Middle frontal gyrus (tissue), 1 donor: ENCODE measurements around the gene FXYD4.

ENCODE experiments used
- DNase-seq: peaks from one replicate; pipeline ENCODE4 v3.0.0-alpha.2; 2015; ENCODE audit warnings: low spot score; ENCODE audit errors: extremely low spot score

Gene FXYD4

DNA sequence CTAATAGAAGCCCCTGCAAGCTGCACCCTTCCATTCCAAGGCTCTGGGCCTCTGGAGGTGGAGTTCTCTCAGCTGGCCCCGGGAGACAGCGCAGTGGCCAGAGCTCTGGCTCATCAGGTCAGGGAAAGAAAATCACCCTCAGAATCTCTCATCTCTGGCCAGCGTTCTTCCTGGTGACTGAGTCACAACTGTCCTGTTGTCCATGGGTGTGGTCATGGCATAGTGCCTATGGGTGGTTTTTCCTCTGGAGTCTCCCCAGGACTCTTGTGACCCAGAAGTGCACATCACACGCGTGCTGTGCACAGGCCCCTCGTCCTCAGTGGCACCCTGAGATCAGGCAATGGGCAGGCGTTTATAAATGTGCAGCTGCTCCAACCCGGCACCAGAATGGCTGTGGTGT is 27.4 kb upstream of the FXYD4 start:
- DNase-seq = no peak

DNA sequence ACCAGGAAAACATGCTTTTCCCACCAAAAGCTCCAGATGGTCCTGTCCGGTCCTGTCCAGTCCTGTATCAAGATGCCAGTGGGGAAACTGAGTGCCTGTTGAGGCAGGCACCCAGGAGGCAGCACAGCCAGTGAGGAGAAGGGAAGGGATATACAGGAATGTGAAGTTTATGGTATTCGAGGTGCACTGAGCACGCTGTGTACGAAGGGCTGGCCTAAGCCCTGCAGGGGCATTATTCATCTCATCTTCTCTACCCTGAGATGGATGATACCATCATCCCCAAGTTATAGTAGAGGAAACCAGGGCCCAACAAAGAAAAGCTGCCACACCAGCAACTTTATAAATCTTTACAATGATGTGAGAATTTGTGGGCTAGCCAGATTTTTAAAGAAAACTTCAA is 23.4 kb upstream of the FXYD4 start:
- DNase-seq = no peak

GRCh38 chr10:43348511-43349312 is 22.7 kb upstream of the FXYD4 start:
- peak; percentile 89 for DNase-seq

GRCh38 chr10:43350156-43350555 is 21.3 kb upstream of the FXYD4 start:
- DNase-seq = no peak

DNA sequence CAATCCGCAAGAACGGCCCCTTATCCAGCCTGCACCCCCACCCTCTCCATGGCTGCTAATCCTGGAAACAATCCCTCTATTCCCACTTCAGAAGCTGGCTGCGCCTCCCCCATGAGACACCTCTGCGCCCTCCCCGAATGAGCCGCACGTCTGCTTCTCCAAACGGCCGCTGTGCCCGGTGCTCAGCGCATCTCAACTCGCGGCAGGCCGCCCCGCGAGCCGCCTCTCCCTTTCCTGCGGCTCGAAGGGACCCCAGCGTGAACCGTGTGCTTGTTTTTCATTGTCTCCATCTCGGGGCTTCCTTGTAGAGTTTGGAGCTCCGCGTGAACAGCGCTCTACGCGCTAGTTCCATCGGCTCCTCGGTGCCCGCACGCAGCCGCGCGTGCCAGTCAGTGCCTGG is 20.8 kb upstream of the FXYD4 start:
- DNase-seq = no peak

- DNase-seq = no peak
Measured at GRCh38 chr10:43351301-43351700, 20.1 kb upstream of the FXYD4 start.

DNA sequence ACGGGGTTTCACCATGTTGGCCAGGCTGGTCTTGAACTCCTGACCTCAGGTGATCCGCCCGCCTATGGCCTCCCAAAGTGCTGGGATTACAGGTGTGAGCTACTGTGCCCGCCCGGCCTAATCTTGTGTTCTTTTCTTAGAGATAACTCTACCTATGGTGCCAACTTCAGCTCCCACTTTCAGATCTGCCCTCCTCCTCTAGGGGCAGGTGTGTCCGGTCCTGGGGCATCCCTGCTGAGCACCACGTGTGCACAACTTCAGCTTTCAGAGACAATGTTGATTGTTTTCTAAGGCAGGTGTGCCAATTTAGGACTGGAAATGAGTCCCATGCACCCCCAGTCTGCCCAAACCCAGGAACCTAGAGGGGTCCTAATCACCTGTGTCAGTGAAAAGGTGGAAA is 18.5 kb upstream of the FXYD4 start:
- DNase-seq = no peak

DNA sequence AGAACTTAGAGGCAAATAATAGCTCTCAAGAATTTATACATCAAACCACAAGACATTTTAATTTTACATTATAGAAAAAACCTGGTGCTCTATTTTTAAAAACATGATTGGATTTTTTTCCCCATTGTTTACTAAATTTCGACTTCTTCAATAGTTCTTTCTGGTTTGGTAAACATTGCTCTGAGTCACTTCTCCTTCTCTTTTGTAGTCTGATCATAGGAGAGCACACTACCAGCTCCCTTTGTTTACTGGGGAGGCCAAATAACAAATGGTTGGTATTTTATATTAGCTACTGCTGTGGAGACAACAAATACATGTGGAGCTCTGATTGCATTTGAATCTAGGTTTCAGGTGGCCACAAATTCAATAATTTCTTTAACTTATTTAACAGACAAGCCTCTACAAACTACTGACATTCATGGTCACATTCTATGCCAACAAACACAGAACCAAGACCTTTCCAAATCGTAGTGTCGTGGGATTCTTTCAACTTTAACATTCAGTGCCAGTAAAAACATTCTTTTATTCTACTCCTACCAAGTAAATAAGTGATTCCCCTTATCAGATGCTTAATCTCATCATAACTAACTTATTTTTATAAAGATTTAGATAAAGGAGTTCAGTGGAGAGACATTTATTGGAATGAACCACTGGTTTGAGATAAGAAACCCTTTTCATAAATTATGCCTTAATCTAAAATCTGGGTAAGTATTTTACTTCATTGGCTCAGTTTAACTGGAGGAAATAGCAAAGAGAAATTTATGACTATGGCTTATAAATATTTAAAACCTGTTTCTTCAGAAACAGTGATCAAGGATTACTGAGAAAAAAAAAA is 17.7 kb upstream of the FXYD4 start:
- DNase-seq = no peak

DNA sequence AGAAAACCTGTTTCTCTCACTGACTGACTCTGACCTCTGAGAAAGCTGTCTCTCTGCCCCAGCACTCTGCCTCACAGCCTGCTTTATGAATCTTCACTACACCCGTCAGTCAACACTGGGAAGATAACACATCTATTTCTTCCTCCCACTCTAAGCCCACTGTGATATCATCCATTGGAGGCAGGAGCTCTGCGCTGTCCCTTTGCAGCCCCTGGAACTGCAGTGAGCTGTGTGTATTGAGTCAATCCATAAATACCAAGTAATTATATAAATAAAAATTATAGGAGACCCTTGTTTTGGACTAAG is 17.2 kb upstream of the FXYD4 start:
- no peak for DNase-seq

DNA sequence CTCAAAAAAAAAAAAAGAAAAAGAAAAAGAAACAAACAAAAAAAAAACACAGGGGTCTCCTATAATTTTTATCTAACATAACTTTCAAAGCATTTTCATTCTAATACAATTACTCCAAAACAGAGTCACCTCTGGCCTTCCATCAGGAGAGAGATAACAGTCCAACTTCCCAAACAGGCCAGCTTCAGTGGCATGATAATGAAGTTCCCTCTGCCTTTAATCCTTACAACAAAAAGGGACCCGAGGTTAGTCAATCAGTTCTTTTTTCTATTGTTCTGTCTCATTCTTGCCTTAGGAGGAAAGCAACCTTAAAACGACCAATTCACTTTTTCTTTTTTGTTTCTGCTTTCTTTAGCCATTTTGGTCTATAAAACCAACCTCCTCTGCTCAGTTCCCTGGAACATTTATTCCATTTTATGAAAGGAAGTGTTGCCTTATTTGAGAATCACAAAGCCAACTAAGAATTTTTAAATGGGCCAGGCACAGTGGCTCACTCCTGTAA is 16.5 kb upstream of the FXYD4 start:
- DNase-seq = no peak

GRCh38 chr10:43355749-43356371 is 15.6 kb upstream of the FXYD4 start:
- no peak for DNase-seq

- no peak for DNase-seq
Measured at GRCh38 chr10:43360086-43360485, 11.3 kb upstream of the FXYD4 start.

DNA sequence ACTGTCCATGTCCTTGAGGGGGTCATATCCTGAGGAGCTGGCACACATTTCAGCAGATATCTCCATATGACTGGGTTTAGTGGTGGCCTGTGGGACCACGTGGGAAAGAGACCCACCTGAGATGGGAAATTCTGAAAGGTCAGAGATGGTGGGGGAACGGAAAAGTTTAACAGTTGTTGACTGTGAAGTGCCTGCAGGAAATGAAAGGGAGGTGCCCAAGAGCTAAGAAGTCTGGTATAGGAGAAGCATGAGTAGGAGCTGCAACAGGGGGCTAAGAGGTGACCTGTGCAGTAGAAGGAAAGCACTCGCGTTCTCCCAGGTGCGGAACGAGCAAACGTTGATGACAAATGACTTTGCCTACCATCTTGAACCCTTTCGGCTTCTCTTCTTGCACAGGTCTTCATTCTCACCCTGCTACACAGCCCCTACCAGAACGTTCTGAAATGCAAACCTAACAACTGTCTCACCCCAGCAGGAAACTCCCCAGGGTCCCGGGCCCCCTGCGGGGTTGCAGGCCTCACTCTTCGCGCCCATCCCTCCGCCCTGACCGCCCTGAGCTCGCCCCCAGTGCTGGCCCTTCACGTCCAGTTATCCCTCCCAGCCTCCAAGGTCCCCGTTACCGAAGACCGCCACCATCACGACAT is 9.8 kb upstream of the FXYD4 start:
- no peak for DNase-seq

DNA sequence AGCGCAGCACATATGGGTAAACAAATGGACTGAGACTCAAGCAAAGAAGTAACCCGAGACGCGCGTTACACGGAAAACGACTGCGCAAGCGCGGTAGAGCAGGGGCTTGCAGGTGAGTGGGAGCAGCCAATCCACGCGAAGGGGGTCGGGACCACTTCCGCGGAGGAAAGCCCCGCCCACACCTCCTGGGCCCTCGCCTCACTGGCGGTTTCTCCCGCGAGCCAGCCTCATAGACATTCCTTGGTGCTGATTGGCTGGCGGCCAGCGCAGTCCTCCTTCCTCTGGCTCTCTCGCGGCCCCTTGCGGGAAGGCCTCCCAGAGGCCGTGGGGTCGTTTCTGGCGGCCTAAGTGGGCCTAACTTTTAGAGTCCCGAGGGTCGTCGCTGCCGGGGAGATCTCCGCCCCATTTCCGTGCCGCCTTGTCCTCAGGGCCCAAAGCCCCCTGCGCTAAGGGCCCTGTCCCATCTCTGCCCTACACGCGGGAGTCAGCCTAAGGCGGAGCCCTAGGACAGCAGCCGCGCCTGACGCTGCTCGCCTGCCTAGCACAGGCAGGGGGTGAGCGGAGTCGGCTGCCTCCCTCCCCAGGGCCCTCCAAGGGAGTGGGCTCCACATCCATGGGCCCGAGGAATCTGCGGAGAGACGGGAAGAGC is 9.1 kb upstream of the FXYD4 start:
- peak; percentile 87 for DNase-seq

DNA sequence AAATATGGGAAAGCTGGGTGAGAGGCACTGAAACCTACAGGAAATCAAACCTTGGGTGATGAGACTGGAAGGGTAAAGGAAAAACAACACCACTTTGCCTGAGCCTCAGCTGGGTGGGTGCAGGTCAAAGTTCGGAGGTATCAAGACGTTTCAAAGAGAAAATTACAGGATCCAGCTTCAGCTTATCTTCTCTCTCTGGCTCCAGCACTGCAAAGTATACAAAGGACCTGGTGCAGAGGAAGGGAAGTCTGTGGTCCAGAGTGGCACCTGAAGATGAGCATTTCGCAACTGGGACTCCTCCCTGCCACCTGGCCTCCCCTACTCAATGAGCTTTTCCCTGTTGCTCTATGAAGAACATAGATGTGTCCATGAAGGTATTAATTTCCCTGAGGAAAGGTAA is 6.4 kb upstream of the FXYD4 start:
- DNase-seq = no peak

GRCh38 chr10:43369921-43370320 is 1.5 kb upstream of the FXYD4 start:
- DNase-seq = no peak

DNA sequence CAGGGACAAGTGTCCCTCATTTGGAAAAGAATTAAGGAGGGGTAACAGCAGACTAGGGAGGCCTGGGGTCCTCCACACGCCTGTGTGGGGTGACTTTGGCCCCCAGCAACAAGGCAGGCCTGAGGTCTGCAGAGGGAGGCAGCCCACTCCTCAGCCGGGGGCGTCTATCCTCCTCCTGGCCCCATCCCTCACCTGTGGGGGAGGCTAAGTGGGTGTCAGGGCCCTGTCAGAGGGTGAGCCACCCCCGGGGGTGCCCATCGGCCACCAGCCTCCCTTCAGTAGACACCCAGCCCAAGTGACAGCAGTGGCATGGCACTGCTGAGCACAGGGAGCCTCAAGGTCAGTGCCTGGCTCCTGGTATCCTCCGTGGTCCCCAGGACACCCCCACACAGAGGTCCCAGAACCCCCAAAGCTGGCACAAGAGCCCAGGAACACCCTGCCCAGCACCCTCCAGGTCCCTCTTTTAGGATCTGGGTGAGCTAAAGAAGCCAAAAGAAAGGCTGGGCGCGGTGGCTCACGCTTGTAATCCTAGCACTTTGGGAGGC is 693 bp upstream of the FXYD4 start:
- DNase-seq = no peak

DNA sequence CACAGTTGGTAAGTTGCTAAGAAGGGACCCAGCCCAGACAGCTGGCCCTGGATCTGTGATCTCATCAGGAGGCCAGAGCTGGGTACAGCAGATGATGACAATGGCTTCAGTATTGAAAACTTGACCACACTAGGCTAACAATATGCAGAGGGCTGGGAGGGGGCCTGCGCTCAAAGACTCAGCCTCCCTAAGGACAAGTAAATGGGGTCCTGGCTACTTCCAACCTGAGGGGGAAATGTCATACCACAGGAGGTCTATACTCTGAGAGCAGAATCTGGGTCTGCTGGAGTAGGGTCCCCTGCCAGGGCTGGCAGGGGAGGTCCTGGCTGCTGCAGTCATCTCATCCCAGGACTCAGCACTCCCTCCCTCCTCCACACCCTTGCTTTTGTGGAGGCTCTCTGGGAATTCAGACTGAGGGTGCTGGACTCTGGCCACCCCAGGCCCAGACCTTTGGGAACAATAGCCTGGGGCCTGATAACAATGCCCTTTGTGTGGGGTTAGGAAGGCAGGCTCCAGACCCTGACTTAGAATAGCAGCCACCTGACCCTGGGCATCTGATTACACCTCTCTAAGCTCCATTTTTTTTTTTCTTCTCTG is 1.4 kb downstream of the FXYD4 start:
- peak; percentile 61 for DNase-seq

GRCh38 chr10:43373461-43373860 is 2.0 kb downstream of the FXYD4 start:
- DNase-seq = no peak

- DNase-seq = no peak
Measured at GRCh38 chr10:43374194-43374593, 2.8 kb downstream of the FXYD4 start.
